HG03558 (cell line): ENCODE measurements around the gene TMEM178A.
A peak's percentile ranks its signal among the peaks of the same experiment; 100 is the strongest.

Experiments used
- ATAC-seq: cut with Tn5 transposase; IDR thresholded peaks from one replicate; pipeline ENCODE4 v1.9.1; 2021; ENCODE audit warnings: moderate number of reproducible peaks; ENCODE audit not compliant: unreplicated experiment; ENCODE audit errors: extremely low read depth

TMEM178A gene

DNA sequence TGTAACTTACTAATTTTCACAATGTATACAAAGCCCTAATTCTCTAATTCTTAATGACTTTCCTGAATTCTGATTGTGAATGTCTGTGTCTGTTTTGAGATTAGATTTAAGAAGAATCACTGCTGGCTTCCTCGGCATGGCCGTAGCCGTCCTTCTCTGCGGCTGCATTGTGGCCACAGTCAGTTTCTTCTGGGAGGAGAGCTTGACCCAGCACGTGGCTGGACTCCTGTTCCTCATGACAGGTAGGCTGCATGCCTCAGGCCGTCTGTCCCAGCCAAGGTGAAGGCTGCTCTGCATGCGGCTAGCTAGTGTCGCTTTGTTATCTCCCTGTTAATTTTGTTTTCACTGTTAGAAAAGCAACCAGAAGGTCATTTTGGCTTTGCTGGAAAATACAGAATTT lies 41.2 kb downstream of the TMEM178A start:
- no peak for ATAC-seq

DNA sequence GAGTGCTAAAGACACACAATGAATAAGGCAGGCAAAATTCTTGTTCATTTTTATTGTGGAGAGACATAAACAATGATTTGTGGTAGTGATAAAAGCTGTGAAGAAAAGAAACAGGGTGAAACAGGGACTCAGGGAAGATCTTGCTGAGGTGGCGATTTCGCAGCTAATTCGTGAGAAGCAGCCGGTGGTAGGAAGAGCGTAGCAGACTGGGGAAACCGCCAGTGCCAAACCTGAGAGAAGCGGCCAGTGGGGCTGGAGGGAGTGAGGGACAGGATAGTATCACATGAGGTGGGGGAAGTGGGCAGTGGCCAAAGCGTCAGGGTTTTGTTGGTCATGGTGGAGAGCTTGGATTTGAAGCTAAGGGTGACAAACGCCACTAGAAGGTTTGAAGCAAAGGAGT lies 42.3 kb downstream of the TMEM178A start:
- no peak for ATAC-seq

DNA sequence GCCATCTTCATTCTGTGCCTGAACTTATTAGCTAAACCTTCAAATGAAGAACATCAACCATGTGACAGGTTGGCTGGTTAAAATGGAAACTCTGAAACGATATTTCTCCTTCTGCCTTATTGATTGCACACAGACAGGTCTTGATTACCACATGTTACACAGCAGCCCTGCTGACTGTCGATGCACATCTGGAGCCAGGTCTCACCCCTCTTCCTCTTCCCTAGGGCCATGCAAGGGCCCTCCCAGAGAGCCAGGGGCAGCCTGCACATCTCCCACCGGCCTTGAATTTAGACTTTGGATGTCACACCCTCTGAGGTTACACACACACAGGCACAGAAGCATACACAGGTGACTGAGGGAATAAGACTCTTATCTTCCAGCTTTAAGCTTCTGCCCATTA lies 45.1 kb downstream of the TMEM178A start:
- ATAC-seq: no peak

DNA sequence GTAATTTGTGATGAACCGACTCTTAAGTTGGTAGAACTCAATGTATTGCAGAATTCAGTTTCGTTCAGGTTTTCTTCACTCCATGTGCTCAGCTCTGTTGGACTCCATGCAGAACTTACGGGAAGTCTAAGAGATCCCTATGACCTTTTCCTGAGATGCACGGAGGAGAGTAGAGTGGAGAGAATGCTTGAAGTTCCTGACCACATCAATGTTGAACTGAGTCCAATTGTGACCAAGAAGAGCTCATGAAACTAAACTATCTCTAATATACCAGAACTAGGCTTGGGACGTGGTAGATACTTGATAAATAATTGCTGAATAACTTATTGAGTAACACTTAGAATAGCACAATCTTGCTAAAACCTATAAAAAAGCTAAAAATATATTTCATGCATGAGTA lies 47.2 kb downstream of the TMEM178A start:
- no peak for ATAC-seq

DNA sequence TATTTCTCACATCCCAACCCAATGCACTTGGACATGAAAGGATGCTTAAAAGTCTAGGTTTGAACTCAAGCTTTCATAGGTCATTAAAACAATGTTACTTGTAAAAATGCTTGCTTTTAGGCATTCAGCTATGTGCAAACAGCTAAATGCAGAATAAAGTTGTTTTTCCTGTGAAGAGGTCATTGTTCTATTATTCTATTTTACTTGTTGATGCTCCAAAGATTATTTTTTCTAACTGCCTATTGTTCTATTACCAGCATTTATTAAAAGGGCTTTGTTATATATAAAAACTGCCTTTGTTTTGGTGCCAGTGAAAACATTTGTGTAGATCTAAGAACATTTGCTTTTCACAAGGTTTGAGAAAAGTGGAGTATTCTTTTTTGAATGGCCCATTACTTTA lies 49.4 kb downstream of the TMEM178A start:
- ATAC-seq: no peak

- ATAC-seq: no peak
Observed at GRCh38 chr2:39715822-39716221, 50.1 kb downstream of the TMEM178A start.

DNA sequence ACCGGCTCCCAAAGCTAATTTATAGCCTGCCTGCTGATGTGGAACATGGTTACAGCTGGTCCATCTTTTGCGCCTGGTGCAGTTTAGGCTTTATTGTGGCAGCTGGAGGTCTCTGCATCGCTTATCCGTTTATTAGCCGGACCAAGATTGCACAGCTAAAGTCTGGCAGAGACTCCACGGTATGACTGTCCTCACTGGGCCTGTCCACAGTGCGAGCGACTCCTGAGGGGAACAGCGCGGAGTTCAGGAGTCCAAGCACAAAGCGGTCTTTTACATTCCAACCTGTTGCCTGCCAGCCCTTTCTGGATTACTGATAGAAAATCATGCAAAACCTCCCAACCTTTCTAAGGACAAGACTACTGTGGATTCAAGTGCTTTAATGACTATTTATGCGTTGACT lies 51.4 kb downstream of the TMEM178A start:
- ATAC-seq: no peak

DNA sequence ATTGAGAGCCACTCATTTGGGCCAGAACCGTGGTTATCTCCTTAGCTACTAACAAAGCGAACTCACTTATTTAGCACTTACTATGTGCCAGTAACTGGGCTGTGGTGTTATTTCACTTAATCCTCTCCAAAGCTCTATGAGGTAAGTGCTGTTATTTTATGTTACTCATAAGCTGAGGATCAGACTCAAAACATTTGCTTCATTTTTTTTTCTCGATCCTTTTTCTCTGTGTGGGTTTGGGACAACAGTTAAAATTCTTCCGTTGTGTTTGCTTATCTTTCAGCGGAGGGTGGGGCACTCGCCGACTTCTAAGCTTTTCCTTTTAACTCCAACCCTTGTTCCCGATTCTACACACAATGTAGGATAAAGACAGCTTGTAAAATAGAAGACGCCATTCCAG lies 52.8 kb downstream of the TMEM178A start:
- ATAC-seq: no peak

- ATAC-seq: no peak
Observed at GRCh38 chr2:39719317-39719716, 53.6 kb downstream of the TMEM178A start.

GRCh38 chr2:39720970-39721369 lies 55.3 kb downstream of the TMEM178A start:
- no peak for ATAC-seq

DNA sequence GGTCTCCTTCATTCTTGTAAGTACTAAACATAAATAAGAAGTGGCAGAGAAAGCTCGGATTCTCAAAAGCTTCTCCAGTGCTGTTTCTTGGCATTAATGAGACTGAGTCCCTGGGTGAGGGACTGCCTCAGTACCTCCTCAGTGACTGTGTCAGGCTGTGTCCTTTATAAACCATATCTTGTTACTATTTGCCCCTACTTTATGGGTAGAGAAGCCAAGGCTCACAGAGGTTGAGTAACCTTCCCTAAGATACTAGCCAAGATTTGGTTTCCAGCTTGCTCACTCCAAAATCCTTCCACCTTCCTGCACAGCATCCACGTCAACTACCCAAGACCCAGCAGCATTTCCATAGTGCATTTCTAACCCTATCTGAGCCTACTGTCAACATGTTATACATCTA lies 57.8 kb downstream of the TMEM178A start:
- no peak for ATAC-seq

DNA sequence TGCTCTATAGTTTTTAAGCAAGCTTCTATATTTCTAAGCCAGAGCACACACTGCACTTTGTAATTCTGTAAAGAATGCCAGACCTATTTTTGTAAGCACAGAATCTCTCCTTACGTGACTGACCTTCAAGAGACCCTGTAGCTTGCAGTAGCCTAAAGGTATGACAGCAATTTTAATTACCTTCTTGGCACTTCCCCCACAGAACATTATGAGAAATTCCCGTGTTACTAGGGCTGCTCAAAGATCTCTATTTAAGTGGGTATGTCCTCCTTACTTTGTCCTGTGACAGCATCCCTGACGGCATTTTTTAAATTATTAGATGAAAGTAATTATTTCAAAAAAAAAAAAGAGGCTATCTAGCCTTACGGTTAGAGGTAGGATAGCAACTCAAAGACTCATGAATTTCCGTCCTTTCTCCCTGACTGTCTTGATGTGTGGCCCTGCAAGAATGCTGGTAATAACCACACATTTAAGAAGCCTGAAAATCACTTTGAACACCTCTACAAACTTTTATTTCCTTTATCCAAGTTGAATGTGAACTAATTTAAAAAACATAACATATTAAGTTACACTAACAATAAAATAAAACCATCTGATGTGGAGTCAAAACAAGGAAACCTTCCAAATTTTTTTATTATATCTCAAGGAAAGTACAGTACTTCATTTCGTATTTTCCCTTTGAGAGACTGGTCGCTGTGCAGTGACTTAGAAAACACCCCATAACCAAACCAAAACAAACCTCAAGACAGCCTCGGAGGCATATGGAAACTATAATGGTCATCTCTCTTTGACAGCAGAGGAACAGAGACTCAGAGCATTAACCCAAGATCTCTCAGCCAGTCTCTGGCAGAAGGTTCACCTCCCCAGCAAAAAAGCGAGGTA lies 58.5 kb downstream of the TMEM178A start:
- ATAC-seq: no peak

DNA sequence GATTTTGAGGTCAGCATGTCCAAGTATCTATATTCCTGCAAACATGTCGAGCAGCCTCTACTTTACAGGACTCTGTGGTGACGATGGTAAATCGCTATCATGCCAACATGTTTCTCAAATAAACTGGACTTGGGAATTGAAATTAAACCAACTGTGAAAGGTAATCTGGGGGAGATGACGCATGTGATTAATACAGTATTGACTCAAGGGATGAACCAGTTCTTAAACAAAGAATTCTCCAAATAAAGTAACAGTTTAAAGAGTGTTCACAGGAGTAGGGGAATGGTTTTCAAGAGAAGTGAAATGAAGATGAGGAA lies 59.1 kb downstream of the TMEM178A start:
- no peak for ATAC-seq

DNA sequence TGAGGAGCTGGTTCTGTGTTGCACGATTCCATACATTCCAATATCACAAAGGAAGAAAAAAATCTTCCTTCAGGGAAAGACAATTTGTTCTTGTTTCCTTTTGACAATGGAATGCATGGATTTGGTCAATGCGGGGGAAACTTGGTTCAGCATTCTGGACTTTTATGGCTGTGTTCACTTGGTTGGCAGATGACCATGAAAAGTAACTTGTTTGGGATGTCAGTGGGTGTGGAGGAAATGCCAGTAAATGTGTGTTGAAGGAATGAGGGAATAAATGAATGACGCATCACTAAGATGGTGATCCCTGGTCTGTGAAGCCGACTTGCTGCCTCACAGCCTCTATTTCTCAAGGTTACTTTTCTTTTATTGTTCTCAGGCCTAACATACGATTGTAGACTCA lies 59.7 kb downstream of the TMEM178A start:
- no peak for ATAC-seq

DNA sequence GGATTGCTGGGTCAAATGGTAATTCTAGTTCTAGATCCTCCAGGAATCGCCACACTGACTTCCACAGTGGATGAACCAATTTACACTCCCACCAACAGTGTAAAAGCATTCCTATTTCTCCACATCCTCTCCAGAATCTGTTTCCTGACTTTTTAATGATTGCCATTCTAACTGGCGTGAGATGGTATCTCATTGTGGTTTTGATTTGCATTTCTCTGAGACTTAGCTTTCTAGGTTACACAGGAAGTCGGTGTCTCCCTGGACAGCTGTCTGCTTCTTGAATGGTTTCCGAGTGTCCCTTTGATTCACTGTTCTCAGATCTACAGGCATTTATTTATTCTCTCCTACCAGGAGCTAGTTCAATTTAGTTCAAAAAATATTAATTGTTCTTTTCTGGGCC lies 62.4 kb downstream of the TMEM178A start:
- peak; percentile 41 for ATAC-seq

DNA sequence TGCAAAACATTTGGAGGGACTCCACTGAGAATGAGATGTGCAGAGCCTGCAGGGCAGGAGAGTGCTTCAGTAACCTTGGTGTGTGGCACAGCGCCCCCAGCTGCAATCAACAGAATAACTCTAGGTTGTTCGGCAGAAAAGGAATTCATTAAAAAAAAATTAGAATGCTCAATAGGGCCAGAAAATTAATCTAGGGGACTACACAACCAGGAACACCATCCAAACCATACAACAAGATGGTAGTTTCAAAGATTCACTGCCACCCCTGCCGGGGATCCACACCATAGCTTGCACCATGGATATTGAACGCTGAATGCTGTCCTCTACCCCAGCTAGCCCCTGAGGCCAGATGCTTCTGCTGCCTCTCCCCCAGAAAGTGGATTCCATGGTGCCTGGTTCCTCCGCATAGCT lies 63.2 kb downstream of the TMEM178A start:
- no peak for ATAC-seq

- ATAC-seq: no peak
Observed at GRCh38 chr2:39730276-39730675, 64.6 kb downstream of the TMEM178A start.

GRCh38 chr2:39730685-39731302 lies 65.1 kb downstream of the TMEM178A start:
- no peak for ATAC-seq

DNA sequence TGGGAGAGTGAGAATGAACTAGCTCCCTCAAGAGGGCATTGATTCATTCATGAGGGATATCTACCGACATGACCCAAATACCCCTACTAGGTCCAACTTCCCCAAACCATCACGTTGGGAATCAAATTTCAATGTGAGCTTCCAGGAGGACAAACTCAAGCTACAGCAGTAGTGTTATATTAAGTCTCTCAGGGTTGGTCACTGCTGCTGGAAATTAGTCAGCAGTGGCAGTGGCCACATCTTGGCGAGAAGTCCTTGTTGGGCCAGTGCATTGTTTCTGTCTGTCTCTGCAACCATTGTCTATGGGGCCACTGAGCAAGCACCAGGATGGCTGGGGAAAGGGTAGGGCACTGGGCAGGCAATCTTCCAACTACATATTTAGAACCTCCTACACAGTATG lies 65.8 kb downstream of the TMEM178A start:
- ATAC-seq: no peak

DNA sequence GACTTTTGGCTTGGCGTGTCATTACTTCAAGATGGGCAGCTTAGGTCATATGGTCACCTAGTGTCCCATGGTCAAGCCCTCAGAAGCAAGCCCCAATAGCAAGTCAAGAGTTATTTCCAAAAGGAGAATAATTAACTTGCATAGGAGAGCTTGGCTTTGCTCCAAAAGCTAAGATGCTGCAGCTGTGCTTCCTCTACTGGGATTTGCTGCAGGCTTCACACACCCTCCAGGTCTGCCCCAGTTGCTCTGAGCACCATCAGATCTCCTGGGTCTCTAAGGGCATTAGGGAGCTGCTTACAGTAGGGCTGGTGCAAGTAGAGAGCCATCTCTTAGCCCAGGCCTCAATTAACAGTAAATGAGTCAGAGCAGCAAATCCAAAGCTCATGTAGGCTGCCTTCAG lies 66.8 kb downstream of the TMEM178A start:
- ATAC-seq: no peak

GRCh38 chr2:39733070-39733674 lies 67.5 kb downstream of the TMEM178A start:
- no peak for ATAC-seq

DNA sequence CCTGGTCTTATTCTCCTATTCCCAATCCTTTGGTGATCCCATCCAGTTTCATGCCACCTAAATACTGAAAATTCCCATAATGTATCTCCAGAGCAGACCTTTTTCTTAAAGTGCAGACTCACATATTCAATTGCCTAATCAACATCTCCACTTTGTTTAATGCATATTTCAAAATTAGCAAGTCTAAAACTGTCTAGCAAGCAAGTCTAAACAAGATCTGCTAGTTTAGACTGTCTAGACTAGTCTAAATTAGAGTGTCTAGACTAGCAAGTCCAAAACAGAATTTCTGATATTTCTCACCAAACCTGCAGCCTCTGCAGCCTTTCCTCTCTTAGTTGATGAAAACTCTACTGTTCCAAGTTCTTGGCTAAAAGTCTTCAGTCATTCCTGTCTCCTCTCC lies 68.7 kb downstream of the TMEM178A start:
- ATAC-seq: no peak
